ENCODE data around the gene HECTD1. TPM values are rescaled to one million over a fixed set of nuclear protein-coding genes. Genes with fewer than 3 reads are reported as not detected.
"Not testable (repeated sequence)": the region's sequence is repeated elsewhere in the genome, so short reads cannot be mapped to it uniquely, and the experiment has no call there.

Gene HECTD1
- total RNA-seq, 1 donor from 2014 or later, result 143 TPM

DNA sequence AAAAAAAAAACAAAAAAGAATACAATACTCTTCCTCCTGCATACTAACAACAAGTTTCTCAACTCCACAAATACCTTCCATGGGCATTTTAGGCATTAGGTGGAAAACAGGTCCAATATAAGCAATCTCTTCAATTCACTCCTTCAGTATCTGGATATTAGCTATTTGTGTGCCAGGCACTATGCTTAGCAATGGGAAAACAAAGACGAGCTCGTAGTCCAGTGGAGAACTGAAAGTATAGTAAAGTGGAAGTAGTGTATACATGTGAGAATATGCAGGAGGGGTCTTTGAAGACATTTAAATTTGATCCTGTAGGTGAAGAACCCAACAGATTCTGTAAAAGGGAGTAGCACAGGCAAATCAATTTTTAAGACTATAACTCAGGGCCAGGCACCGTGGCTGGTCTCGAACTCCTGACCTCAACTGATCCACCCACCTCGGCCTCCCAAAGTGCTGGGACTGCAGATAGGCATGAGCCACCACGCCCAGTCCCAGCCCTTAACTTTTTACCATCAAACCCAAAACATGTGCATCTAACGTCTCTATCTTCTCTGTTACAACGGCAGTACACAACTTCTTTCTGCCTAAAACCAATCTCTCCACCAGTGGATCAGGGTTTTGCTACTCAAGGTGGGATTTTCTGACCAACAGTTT, 10.6 kb downstream of the HECTD1 start:
- Mint-ChIP-seq H3K4me3 (no peak overlapping the region), H3K27ac (no peak overlapping the region), H3K4me1 (ENCODE audit: unreplicated experiment) (peaks cover 14% of the 10 kb centered on the region), H3K27me3 (no peaks in the 10 kb centered on the region), H3K9me3 (no peaks in the 10 kb centered on the region), H3K36me3 (peaks cover 30% of the 10 kb centered on the region)
- no peak for DNase-seq (ENCODE audit: extremely low spot score, unreplicated experiment)
- no peak for TF ChIP-seq CTCF (conservative IDR thresholded peaks at IDR 0.05)

DNA sequence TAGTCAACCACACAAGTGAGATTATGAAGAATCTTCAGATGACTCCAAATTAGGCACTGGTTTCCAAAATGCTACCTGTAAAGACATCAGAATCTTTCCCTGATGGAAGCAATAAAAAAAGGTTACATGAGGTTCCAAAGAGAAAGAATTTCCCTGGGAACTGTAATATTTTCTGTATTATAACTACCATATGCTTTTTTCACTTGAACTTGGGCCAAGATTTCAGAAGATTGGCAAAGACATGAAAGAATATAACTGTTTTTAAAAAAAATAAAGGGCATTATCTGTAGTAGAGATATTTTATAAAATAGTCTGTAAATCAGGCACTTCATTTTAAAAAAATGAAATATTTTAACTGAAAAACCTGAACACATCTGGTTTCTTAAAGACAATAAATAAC, 12.9 kb downstream of the HECTD1 start:
- Mint-ChIP-seq H3K27me3 (no peaks in the 10 kb centered on the region), H3K36me3 (peaks cover 27% of the 10 kb centered on the region), H3K27ac (no peak overlapping the region), H3K4me1 (ENCODE audit: unreplicated experiment) (peaks cover 14% of the 10 kb centered on the region), H3K9me3 (no peaks in the 10 kb centered on the region), H3K4me3 (no peak overlapping the region)
- no peak for TF ChIP-seq CTCF (conservative IDR thresholded peaks at IDR 0.05)
- no peak for DNase-seq (ENCODE audit: extremely low spot score, unreplicated experiment)

GRCh38 chr14:31194095-31194494, 13.5 kb downstream of the HECTD1 start:
- peaks cover 27% of the 10 kb centered on the region for H3K36me3 Mint-ChIP-seq
- H3K9me3 Mint-ChIP-seq, result no peaks in the 10 kb centered on the region
- no peak overlapping the region for H3K4me3 Mint-ChIP-seq
- peaks cover 14% of the 10 kb centered on the region for H3K4me1 Mint-ChIP-seq (ENCODE audit: unreplicated experiment)
- no peak overlapping the region for H3K27ac Mint-ChIP-seq
- DNase-seq (ENCODE audit: extremely low spot score, unreplicated experiment), result no peak
- H3K27me3 Mint-ChIP-seq, result no peaks in the 10 kb centered on the region
- TF ChIP-seq CTCF (conservative IDR thresholded peaks at IDR 0.05), result no peak

GRCh38 chr14:31192544-31192943, 15.0 kb downstream of the HECTD1 start:
- H3K9me3 Mint-ChIP-seq; H3K4me3 Mint-ChIP-seq; H3K27me3 Mint-ChIP-seq; H3K4me1 Mint-ChIP-seq (ENCODE audit: unreplicated experiment); H3K27ac Mint-ChIP-seq; DNase-seq (ENCODE audit: extremely low spot score, unreplicated experiment): not testable (repeated sequence)
- H3K36me3 Mint-ChIP-seq, result peaks cover 29% of the 10 kb centered on the region

DNA sequence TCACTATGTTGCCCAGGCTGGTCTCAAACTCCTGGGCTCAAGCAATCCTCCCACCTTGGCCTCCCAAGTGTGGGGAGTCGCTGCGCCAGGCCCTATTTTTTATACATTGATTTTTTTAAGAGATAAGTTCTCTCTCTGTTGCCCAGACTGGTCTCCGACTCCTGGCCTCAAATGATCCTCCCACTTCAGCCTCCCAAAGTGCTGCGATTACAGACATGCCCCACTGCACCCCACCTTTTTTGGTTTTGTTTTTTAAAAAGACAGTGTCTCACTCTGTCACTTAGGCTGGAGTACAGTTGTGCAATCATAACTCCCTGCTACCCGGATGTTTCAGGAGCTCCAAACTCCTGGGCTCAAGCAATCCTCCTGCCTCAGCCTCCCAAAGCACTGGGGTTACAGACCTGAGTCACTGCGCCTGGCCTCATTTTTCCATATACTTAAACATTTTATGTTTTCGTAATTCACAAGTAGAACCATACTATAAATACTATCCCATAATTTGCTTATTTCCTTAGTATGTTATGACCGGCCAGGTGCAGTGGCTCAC, 16.8 kb downstream of the HECTD1 start:
- H3K4me1 Mint-ChIP-seq (ENCODE audit: unreplicated experiment), result no peaks in the 10 kb centered on the region
- H3K27me3 Mint-ChIP-seq, result no peaks in the 10 kb centered on the region
- no peak for DNase-seq (ENCODE audit: extremely low spot score, unreplicated experiment)
- no peaks in the 10 kb centered on the region for H3K9me3 Mint-ChIP-seq
- no peak for TF ChIP-seq CTCF (conservative IDR thresholded peaks at IDR 0.05)
- H3K4me3 Mint-ChIP-seq, result no peak overlapping the region
- peaks cover 28% of the 10 kb centered on the region for H3K36me3 Mint-ChIP-seq
- H3K27ac Mint-ChIP-seq, result no peak overlapping the region

DNA sequence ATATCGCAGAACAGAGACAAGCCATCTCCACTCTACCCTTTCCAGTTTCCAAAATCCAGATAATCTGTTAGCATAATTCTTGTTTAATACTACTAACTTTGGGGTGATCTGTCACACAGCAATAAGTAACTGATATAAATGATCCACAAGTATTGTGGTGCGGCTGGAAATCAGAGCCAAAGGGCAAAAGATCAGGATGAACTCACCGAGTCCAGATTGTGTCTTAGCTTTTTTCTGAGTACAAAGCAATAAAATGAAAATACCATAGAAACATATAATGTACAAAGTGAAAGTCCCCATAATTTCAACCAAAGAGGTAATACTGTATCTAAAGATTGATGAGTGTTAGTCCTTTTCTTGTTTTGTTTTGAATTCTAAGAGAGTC, 17.4 kb downstream of the HECTD1 start:
- no peak overlapping the region for H3K27ac Mint-ChIP-seq
- H3K4me3 Mint-ChIP-seq, result no peak overlapping the region
- no peak for TF ChIP-seq CTCF (conservative IDR thresholded peaks at IDR 0.05)
- H3K36me3 Mint-ChIP-seq, result peaks cover 30% of the 10 kb centered on the region
- no peak for DNase-seq (ENCODE audit: extremely low spot score, unreplicated experiment)
- no peaks in the 10 kb centered on the region for H3K4me1 Mint-ChIP-seq (ENCODE audit: unreplicated experiment)
- no peaks in the 10 kb centered on the region for H3K27me3 Mint-ChIP-seq
- H3K9me3 Mint-ChIP-seq, result no peaks in the 10 kb centered on the region
